ENCODE measurements around the gene CPVL.

DNA sequence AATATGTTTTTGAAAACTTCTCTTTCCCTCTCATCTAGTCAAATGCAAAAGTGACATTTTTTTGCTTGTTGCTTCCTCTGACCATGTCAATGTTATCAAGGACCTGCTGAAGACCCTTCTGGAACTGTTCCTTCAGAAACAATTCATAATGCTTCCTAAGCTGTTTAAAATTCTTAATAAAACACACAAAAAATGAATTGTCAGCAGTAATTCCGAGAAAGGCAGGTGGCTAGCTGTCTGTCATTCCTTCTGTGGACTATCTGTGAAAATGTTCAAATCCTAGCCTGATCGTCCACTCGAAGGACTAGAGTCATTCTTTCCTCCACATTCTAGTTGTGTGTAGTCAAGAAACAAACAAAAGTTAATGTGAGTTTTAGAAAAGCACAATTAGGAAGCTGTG lies 131.6 kb downstream of the CPVL start:
- TF ChIP-seq CTCF (IDR thresholded peaks at IDR 0.05) (no peak), POLR2A (IDR thresholded peaks at IDR 0.05; ENCODE audit: low read depth) (no peak)
